HEK293T (cell line): Measurements from ENCODE around the gene TMEM61.

ENCODE experiments used
- CTCF ChIA-PET: fragments of 350-600 bp; formaldehyde crosslinking; extraction: SDS; loops from one replicate; lab custom pipeline; 2021; ENCODE audit warnings: antibody characterized with exemption, inconsistent platforms; lab: Yijun Ruan, JAX
- POLR2A ChIA-PET: fragments of 350-600 bp; formaldehyde crosslinking; extraction: SDS; loops from one replicate; lab custom pipeline; 2020; ENCODE audit warnings: antibody characterized with exemption, inconsistent platforms; lab: Yijun Ruan, JAX
- DNase-seq: peaks from one replicate; pipeline ENCODE4 v3.0.0; 2012; ENCODE audit warnings: mixed read lengths; ENCODE audit errors: extremely low spot score
- ARNT ChIP-seq: fragments of 450-650 bp; IDR thresholded peaks from 2 replicates; pipeline ENCODE4 v1.6.1; 2017; ENCODE audit warnings: mild to moderate bottlenecking
- BHLHE40 ChIP-seq: fragments of 450-650 bp; IDR thresholded peaks from 2 replicates; pipeline ENCODE4 v1.6.1; 2016; ENCODE audit warnings: mild to moderate bottlenecking, moderate library complexity, borderline replicate concordance
- CTBP1 ChIP-seq: fragments of 450-650 bp; IDR thresholded peaks from 2 replicates; pipeline ENCODE4 v1.6.1; 2016; ENCODE audit warnings: borderline replicate concordance
- ELF4 ChIP-seq: fragments of 450-650 bp; IDR thresholded peaks from 2 replicates; pipeline ENCODE4 v1.6.1; 2017; ENCODE audit warnings: antibody characterized with exemption
- FOXA1 ChIP-seq: fragments of 450-650 bp; IDR thresholded peaks from 2 replicates; pipeline ENCODE4 v1.6.1; 2016; ENCODE audit warnings: mild to moderate bottlenecking
- FOXK2 ChIP-seq: fragments of 450-650 bp; IDR thresholded peaks from 2 replicates; pipeline ENCODE4 v1.6.1; 2016; ENCODE audit warnings: mild to moderate bottlenecking
- FOXM1 ChIP-seq: fragments of 450-650 bp; IDR thresholded peaks from 2 replicates; pipeline ENCODE4 v1.6.1; 2017; ENCODE audit warnings: mild to moderate bottlenecking, borderline replicate concordance
- L3MBTL2 ChIP-seq: fragments of 450-650 bp; conservative IDR thresholded peaks from 2 replicates; pipeline ENCODE4 v1.6.1; 2016; ENCODE audit warnings: mild to moderate bottlenecking
- LEF1 ChIP-seq: fragments of 450-650 bp; IDR thresholded peaks from 2 replicates; pipeline ENCODE4 v1.6.1; 2017; ENCODE audit warnings: mild to moderate bottlenecking, borderline replicate concordance
- NFRKB ChIP-seq: fragments of 450-650 bp; IDR thresholded peaks from 2 replicates; pipeline ENCODE4 v1.6.1; 2016; ENCODE audit warnings: mild to moderate bottlenecking, moderate library complexity
- PKNOX1 ChIP-seq: fragments of 450-650 bp; IDR thresholded peaks from 2 replicates; pipeline ENCODE4 v1.6.1; 2016
- SP1 ChIP-seq: fragments of 450-650 bp; IDR thresholded peaks from 2 replicates; pipeline ENCODE4 v1.6.1; 2017
- SUZ12 ChIP-seq: fragments of 450-650 bp; IDR thresholded peaks from 2 replicates; pipeline ENCODE4 v1.6.1; 2016; ENCODE audit warnings: mild to moderate bottlenecking
- TARDBP ChIP-seq: fragments of 450-650 bp; IDR thresholded peaks from 2 replicates; pipeline ENCODE4 v1.6.1; 2016
- ZNF384 ChIP-seq: fragments of 450-650 bp; IDR thresholded peaks from 2 replicates; pipeline ENCODE4 v1.6.1; 2016

TMEM61 gene

GRCh38 chr1:55040083-55040932 is 59.9 kb downstream of the TMEM61 start:
- POLR2A ChIA-PET = no interaction called here
- no peak for DNase-seq
- no peak for TF ChIP-seq ELF4
- TF ChIP-seq FOXK2 = no peak
- TF ChIP-seq FOXM1 = no peak
- no peak for TF ChIP-seq ZNF384
- no peak for TF ChIP-seq FOXA1
- TF ChIP-seq SP1 = no peak
- no peak for TF ChIP-seq PKNOX1
- TF ChIP-seq SUZ12 = no peak
- CTCF ChIA-PET = interaction anchor here (0.6 kb wide), 1 partner anchor 241 kb away, joined by 3 read pairs; no protein-coding TSS in a partner anchor

- no peak for DNase-seq
- ChIA-PET POLR2A (no interaction called here), CTCF (no interaction called here)
- TF ChIP-seq NFRKB = no peak
- TF ChIP-seq FOXM1 = no peak
- no peak for TF ChIP-seq BHLHE40
- no peak for TF ChIP-seq L3MBTL2
- TF ChIP-seq CTBP1 = no peak
- no peak for TF ChIP-seq SUZ12
These were observed 60.6 kb downstream of the TMEM61 start for GRCh38 chr1:55040933-55041494.

- ChIA-PET CTCF (no interaction called here), POLR2A (no interaction called here)
- no peak for TF ChIP-seq FOXA1
- TF ChIP-seq ELF4 = no peak
- TF ChIP-seq TARDBP = no peak
- no peak for TF ChIP-seq FOXK2
- TF ChIP-seq FOXM1 = no peak
- no peak for TF ChIP-seq BHLHE40
- TF ChIP-seq SUZ12 = no peak
- TF ChIP-seq LEF1 = no peak
- no peak for TF ChIP-seq ARNT
- TF ChIP-seq L3MBTL2 = no peak
- DNase-seq = no peak
These were observed 61.2 kb downstream of the TMEM61 start for GRCh38 chr1:55041613-55042012.
